Measurements from ENCODE around the gene TNIP1.

Gene TNIP1

DNA sequence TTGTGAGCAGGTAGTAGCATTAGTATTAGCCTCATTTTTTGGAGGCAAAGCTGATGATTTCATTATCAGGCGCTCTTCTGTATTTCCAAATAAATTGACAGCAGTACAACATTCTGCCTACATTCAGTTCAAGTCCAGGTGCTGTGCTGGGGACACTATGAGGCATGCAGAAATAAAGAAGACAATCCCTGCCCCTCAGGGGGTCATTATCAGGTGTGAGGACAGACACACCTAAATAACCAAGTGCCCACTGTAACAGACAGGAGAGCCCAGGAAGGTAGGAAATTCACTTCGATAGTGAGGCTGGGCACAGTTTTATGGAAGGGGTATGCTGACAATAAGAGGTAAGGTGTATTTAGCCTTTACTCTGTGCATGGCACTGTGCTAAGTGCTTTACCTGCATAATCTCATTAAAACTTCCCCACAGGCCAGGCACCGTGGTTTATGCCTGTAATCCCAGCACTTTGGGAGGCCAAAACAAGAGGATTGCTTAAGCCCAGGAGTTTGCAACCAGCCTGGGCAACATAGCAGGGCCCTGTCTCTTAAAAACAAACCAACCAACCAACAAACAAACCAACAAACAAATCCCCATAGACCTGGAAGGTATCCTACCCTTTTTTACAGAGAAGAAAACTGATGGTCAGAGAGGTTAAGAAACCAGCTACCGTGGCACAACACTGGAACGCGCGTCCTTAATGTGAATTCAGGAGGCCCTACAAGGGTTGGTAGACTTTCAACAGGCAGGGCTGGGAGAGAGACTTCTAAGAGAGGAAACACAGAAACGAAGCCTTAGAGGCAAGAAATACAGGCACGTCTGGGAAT lies 77.9 kb downstream of the TNIP1 start:
- no peak for DNase-seq (ENCODE audit: low read depth, low spot score)

- DNase-seq (ENCODE audit: low read depth, low spot score): no peak
These were observed 78.6 kb downstream of the TNIP1 start for GRCh38 chr5:151002250-151002649.

DNA sequence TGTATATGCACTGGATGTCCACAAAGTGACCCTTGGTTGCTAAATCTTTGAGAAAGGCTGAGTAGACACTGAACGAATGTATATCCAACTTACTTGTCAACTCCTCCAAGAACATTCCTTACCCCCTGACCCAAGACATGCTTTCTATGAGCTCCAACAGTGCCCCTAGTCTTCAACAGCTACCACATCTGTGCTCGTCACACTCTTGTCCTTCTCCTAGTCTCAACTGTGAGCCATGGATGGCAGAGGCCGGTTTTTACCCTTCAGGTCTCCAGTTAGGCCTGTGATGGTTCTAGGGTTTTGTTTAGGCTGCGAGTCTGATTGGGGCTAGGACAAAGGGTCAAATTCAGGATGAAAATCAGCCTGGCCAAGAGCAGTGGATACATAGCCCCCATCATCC lies 79.4 kb downstream of the TNIP1 start:
- no peak for DNase-seq (ENCODE audit: low read depth, low spot score)

DNA sequence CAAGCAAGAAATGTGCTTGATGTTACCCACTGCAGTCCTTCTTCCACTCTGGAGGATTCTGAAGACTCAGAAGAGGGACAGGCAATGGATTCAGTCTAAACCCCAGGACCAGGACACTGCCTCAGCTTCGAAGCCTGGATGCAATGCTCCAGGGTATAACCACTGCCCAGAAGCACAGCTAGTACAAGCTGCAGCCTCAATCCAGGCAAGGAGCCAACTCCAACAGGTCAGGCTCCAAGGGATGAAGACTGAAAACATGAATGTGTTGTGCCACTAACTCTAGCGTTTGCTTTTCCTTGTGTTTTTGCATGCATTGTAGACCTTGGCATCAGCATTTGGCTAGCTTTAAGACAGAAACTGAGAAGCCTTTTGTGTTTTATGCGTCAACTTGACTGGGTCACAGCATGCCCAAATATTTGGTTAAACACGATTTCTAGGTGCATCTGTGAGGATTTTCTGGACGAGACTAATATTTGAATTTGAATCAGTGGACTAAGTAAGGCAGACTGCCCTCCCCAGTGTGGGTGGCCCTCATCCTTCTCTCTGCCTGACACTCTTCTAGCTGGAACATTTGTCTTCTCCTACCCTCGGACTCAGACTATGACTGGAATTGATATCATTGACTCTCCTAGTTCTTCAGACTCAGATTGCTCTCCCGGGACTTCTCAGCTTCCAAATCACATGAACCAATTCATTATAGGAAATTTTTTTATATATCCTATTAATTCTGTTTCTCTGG lies 81.0 kb downstream of the TNIP1 start:
- no peak for DNase-seq (ENCODE audit: low read depth, low spot score)

- no peak for DNase-seq (ENCODE audit: low read depth, low spot score)
These were observed 86.9 kb downstream of the TNIP1 start for GRCh38 chr5:150993826-150994412.

- no peak for DNase-seq (ENCODE audit: low read depth, low spot score)
These were observed 87.4 kb downstream of the TNIP1 start for GRCh38 chr5:150993422-150993821.

DNA sequence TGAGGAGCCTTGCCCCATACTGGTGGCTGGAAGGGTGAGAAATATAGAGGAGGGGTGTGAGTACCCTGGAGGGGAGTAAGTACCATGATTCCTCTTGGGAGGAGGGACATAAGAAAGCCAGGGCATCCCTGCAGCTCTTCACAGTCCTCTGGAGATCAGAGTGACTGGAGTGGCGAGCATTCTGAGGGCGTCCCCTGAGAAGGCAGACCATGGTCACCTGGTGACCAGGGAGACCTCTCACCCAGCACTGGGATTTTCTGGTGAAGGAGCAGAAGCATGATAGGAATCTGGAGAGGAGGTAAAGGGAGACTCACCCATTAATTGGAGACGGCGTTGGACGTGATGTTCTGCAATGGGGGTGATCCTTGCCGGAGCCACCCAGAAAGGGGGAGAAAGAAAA lies 88.1 kb downstream of the TNIP1 start:
- no peak for DNase-seq (ENCODE audit: low read depth, low spot score)

DNA sequence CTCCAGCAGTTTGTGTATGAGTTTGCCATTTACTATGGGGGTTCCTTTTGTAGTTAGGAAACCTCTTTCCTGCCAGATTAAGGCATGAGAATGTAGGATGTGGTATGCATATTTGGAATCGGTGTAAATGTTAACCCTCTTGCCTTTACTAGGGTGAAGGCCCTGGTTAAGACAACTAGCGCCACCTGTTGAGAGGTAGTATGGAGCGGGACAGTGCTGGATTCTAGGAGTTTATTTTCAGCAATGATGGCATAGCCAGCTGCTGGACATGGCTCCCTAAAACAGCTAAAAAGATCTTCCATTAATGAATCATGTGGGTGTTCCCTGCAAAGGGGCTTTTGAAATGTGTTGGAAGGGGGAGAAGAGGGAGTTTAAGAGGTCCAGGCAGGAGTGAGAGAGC lies 91.1 kb downstream of the TNIP1 start:
- DNase-seq (ENCODE audit: low read depth, low spot score): no peak

- no peak for DNase-seq (ENCODE audit: low read depth, low spot score)
These were observed 93.1 kb downstream of the TNIP1 start for GRCh38 chr5:150987746-150988145.

Measured in activated naive CD8-positive, alpha-beta T cell treated with anti-CD3 and anti-CD28 coated beads, Interleukin-2, amount 50 U/mL, for 16 hours (primary cell).